HepG2 (cell line): ENCODE measurements around the gene GSTK1. TPM values are rescaled to one million over a fixed set of nuclear protein-coding genes. Genes with fewer than 3 reads are reported as not detected.

Experiments
- FOXP1 ChIP-seq, 2 experiments: fragments of 450-650 bp in 1 of 2; IDR thresholded peaks; 2 replicates each; pipeline ENCODE4 v1.6.1; 2017 to 2018; ENCODE audit warnings: antibody characterized with exemption in 1 of 2
- SOX6 ChIP-seq, 2 experiments: fragments of 450-650 bp in 1 of 2; sonication (generic) in 1 of 2; formaldehyde crosslinking in 1 of 2; IDR thresholded peaks; 2 replicates each; pipeline versions ENCODE4 v1.4.0 to v1.6.1; 2017 to 2020; ENCODE audit warnings: antibody characterized with exemption in 1 of 2, mild to moderate bottlenecking in 1 of 2, missing genetic modification reagents in 1 of 2
- SYNCRIP ChIP-seq: fragments of 200-400 bp; formaldehyde crosslinking; IDR thresholded peaks from 2 replicates; pipeline ENCODE4 v1.6.1; 2018; ENCODE audit warnings: mild to moderate bottlenecking, low read depth, low read length; ENCODE audit not compliant: insufficient read depth
- ZNF713 ChIP-seq: sonication (generic); formaldehyde crosslinking; IDR thresholded peaks from 2 replicates; pipeline ENCODE4 v1.4.0; 2020; ENCODE audit warnings: mild to moderate bottlenecking, missing genetic modification reagents
- polyA plus RNA-seq, 8 experiments: library from polyadenylated mRNA; depleted of rRNA in 3 of 8; stranded (reverse) in 7 of 8; unstranded in 1 of 8; fragments of >200 nt; fragmentation: Illumina TruSeq in 4 of 8; extraction: Trizol in 4 of 8; gene quantifications; 2 replicates each; pipeline versions ENCODE4 v1.2.1 to v1.2.3, GENCODE V29; 2011 to 2016; ENCODE audit warnings: low read depth in 4 of 8, missing spikeins in 1 of 8, mixed read lengths in 1 of 8; ENCODE audit not compliant: insufficient read depth in 1 of 8
- total RNA-seq, 5 experiments: library from RNA; depleted of rRNA; stranded (reverse); fragments of >200 nt; fragmentation: Illumina TruSeq; extraction: Trizol; gene quantifications; 2 replicates each; pipeline ENCODE4 v1.2.3, GENCODE V29; 2016; ENCODE audit warnings: low read depth in 1 of 5
- TF ChIP-seq, protein P1 (sequence below): sonication (generic); formaldehyde crosslinking; IDR thresholded peaks from 2 replicates; pipeline ENCODE4 v1.5.1; 2020; ENCODE audit warnings: missing genetic modification reagents, mild to moderate bottlenecking, borderline replicate concordance
- TF ChIP-seq, protein P2 (sequence below): sonication (generic); formaldehyde crosslinking; conservative IDR thresholded peaks from 2 replicates; pipeline ENCODE4 v1.8.0; 2022; ENCODE audit warnings: mild to moderate bottlenecking, moderate library complexity, missing genetic modification reagents
- TF ChIP-seq, protein P3 (sequence below): sonication (generic); formaldehyde crosslinking; IDR thresholded peaks from 2 replicates; pipeline ENCODE4 v1.5.0; 2020; ENCODE audit warnings: missing genetic modification reagents
- TF ChIP-seq, protein P4 (sequence below): sonication (generic); formaldehyde crosslinking; conservative IDR thresholded peaks from 2 replicates; pipeline ENCODE4 v1.4.0; 2020; ENCODE audit warnings: missing genetic modification reagents
- TF ChIP-seq, protein P5 (sequence below): sonication (generic); formaldehyde crosslinking; IDR thresholded peaks from 2 replicates; pipeline ENCODE4 v1.5.0; 2020; ENCODE audit warnings: missing genetic modification reagents
- TF ChIP-seq, protein P6 (sequence below): sonication (generic); formaldehyde crosslinking; IDR thresholded peaks from 2 replicates; pipeline ENCODE4 v1.4.0; 2020; ENCODE audit warnings: missing genetic modification reagents, borderline replicate concordance

The GSTK1 gene
- total and polyA plus RNA-seq, 2 of the 13 experiments (the other 11 are each of a cell fraction or from before 2014, with no cell fraction given) = 64.6 to 92.1 TPM

DNA sequence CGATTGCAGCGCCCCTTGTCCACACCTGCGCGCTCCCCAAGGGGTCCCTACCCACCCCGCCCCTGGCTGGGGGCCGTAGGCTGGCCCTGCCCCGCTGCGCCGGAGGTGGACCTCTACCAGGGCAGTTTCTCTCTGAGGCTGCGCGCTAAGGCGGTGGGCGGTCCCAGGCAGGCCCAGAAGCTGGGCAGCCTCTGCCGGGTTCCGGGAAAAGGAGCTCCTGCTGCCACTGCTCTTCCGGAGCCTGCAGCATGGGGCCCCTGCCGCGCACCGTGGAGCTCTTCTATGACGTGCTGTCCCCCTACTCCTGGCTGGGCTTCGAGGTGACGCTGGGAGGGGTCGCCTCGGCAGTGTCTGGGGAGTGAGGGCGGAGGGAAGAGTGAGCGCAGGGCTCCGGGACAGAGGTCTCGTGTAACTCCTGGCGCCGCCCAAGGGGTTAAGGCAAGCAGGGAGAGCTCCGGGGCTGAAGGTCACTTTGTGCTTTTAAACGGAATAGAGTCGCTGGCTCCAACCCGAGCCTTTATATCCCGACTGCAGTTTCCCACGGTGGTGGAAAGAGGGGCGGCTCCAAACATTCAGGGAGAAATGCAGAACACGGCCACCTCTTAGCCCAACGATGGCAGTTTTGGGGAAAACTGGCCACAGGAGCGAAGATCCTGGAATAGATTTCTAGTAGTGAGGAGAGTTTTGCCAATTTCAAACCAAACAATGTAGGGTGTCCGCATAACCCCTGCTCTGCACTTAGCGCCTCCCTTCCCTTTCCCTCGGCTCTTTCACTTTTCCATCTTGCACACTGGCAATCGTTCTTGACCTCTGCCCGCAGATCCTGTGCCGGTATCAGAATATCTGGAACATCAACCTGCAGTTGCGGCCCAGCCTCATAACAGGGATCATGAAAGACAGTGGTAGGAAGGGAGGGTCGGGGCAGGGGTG is at the start of gene GSTK1 (continued):
- TF ChIP-seq, protein P1, sequence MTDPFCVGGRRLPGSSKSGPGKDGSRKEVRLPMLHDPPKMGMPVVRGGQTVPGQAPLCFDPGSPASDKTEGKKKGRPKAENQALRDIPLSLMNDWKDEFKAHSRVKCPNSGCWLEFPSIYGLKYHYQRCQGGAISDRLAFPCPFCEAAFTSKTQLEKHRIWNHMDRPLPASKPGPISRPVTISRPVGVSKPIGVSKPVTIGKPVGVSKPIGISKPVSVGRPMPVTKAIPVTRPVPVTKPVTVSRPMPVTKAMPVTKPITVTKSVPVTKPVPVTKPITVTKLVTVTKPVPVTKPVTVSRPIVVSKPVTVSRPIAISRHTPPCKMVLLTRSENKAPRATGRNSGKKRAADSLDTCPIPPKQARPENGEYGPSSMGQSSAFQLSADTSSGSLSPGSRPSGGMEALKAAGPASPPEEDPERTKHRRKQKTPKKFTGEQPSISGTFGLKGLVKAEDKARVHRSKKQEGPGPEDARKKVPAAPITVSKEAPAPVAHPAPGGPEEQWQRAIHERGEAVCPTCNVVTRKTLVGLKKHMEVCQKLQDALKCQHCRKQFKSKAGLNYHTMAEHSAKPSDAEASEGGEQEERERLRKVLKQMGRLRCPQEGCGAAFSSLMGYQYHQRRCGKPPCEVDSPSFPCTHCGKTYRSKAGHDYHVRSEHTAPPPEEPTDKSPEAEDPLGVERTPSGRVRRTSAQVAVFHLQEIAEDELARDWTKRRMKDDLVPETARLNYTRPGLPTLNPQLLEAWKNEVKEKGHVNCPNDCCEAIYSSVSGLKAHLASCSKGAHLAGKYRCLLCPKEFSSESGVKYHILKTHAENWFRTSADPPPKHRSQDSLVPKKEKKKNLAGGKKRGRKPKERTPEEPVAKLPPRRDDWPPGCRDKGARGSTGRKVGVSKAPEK = no peak
- TF ChIP-seq SYNCRIP = no peak
- TF ChIP-seq, protein P2, sequence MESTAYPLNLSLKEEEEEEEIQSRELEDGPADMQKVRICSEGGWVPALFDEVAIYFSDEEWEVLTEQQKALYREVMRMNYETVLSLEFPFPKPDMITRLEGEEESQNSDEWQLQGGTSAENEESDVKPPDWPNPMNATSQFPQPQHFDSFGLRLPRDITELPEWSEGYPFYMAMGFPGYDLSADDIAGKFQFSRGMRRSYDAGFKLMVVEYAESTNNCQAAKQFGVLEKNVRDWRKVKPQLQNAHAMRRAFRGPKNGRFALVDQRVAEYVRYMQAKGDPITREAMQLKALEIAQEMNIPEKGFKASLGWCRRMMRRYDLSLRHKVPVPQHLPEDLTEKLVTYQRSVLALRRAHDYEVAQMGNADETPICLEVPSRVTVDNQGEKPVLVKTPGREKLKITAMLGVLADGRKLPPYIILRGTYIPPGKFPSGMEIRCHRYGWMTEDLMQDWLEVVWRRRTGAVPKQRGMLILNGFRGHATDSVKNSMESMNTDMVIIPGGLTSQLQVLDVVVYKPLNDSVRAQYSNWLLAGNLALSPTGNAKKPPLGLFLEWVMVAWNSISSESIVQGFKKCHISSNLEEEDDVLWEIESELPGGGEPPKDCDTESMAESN (CRISPR knock-in tag) = peak; percentile 93
- TF ChIP-seq, protein P3, sequence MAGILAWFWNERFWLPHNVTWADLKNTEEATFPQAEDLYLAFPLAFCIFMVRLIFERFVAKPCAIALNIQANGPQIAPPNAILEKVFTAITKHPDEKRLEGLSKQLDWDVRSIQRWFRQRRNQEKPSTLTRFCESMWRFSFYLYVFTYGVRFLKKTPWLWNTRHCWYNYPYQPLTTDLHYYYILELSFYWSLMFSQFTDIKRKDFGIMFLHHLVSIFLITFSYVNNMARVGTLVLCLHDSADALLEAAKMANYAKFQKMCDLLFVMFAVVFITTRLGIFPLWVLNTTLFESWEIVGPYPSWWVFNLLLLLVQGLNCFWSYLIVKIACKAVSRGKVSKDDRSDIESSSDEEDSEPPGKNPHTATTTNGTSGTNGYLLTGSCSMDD (CRISPR knock-in tag) = no peak
- TF ChIP-seq, protein P4, sequence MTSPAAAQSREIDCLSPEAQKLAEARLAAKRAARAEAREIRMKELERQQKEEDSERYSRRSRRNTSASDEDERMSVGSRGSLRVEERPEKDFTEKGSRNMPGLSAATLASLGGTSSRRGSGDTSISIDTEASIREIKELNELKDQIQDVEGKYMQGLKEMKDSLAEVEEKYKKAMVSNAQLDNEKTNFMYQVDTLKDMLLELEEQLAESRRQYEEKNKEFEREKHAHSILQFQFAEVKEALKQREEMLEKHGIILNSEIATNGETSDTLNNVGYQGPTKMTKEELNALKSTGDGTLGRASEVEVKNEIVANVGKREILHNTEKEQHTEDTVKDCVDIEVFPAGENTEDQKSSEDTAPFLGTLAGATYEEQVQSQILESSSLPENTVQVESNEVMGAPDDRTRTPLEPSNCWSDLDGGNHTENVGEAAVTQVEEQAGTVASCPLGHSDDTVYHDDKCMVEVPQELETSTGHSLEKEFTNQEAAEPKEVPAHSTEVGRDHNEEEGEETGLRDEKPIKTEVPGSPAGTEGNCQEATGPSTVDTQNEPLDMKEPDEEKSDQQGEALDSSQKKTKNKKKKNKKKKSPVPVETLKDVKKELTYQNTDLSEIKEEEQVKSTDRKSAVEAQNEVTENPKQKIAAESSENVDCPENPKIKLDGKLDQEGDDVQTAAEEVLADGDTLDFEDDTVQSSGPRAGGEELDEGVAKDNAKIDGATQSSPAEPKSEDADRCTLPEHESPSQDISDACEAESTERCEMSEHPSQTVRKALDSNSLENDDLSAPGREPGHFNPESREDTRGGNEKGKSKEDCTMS (CRISPR knock-in tag) = no peak
- no peak for TF ChIP-seq SOX6 (IDR thresholded peaks at IDR 0.05)
- TF ChIP-seq SOX6 (CRISPR knock-in tag; IDR thresholded peaks at IDR 0.05) = peak; percentile 70
- TF ChIP-seq, protein P5, sequence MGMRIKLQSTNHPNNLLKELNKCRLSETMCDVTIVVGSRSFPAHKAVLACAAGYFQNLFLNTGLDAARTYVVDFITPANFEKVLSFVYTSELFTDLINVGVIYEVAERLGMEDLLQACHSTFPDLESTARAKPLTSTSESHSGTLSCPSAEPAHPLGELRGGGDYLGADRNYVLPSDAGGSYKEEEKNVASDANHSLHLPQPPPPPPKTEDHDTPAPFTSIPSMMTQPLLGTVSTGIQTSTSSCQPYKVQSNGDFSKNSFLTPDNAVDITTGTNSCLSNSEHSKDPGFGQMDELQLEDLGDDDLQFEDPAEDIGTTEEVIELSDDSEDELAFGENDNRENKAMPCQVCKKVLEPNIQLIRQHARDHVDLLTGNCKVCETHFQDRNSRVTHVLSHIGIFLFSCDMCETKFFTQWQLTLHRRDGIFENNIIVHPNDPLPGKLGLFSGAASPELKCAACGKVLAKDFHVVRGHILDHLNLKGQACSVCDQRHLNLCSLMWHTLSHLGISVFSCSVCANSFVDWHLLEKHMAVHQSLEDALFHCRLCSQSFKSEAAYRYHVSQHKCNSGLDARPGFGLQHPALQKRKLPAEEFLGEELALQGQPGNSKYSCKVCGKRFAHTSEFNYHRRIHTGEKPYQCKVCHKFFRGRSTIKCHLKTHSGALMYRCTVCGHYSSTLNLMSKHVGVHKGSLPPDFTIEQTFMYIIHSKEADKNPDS = no peak
- no peak for TF ChIP-seq ZNF713 (CRISPR knock-in tag)
- TF ChIP-seq, protein P6, sequence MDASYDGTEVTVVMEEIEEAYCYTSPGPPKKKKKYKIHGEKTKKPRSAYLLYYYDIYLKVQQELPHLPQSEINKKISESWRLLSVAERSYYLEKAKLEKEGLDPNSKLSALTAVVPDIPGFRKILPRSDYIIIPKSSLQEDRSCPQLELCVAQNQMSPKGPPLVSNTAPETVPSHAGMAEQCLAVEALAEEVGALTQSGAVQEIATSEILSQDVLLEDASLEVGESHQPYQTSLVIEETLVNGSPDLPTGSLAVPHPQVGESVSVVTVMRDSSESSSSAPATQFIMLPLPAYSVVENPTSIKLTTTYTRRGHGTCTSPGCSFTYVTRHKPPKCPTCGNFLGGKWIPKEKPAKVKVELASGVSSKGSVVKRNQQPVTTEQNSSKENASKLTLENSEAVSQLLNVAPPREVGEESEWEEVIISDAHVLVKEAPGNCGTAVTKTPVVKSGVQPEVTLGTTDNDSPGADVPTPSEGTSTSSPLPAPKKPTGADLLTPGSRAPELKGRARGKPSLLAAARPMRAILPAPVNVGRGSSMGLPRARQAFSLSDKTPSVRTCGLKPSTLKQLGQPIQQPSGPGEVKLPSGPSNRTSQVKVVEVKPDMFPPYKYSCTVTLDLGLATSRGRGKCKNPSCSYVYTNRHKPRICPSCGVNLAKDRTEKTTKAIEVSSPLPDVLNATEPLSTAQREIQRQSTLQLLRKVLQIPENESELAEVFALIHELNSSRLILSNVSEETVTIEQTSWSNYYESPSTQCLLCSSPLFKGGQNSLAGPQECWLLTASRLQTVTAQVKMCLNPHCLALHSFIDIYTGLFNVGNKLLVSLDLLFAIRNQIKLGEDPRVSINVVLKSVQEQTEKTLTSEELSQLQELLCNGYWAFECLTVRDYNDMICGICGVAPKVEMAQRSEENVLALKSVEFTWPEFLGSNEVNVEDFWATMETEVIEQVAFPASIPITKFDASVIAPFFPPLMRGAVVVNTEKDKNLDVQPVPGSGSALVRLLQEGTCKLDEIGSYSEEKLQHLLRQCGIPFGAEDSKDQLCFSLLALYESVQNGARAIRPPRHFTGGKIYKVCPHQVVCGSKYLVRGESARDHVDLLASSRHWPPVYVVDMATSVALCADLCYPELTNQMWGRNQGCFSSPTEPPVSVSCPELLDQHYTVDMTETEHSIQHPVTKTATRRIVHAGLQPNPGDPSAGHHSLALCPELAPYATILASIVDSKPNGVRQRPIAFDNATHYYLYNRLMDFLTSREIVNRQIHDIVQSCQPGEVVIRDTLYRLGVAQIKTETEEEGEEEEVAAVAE (CRISPR knock-in tag) = peak; percentile 81
- TF ChIP-seq FOXP1 (IDR thresholded peaks at IDR 0.05) = no peak
- no peak for TF ChIP-seq FOXP1 (CRISPR knock-in tag; IDR thresholded peaks at IDR 0.05)
